A549 (cell line): Measurements from ENCODE around the gene TTLL1. TPM values are rescaled to one million over a fixed set of nuclear protein-coding genes. Genes with fewer than 3 reads are reported as not detected.

Source experiments
- ATAC-seq, 2 experiments: fragments of 200-7000 bp in 1 of 2; fragments of >200 bp in 1 of 2; cut with Nextera tagmentation in 1 of 2; cut with Tn5 transposase in 1 of 2; 3 replicates each; pipeline versions ENCODE4 v1.8.0 to v1.9.1; 2018 to 2020; ENCODE audit warnings: mild to moderate bottlenecking in 1 of 2, moderate library complexity in 1 of 2
- CTCF ChIA-PET: fragments of 300-600 bp; sonication (Branson Sonifier 250); formaldehyde crosslinking; extraction: SDS; loops from one replicate; lab custom pipeline; 2021; ENCODE audit warnings: antibody characterized with exemption, inconsistent platforms; lab: Yijun Ruan, JAX
- POLR2A ChIA-PET: fragments of 350-600 bp; formaldehyde crosslinking; extraction: SDS; loops from one replicate; lab custom pipeline; 2021; ENCODE audit warnings: antibody characterized with exemption, inconsistent platforms; lab: Yijun Ruan, JAX
- DNase-seq, 2 experiments: peaks; one replicate each; pipeline versions ENCODE4 v3.0.0 to v3.0.0-alpha.2; 2011 to 2016; ENCODE audit warnings: low read depth in 1 of 2, low spot score in 1 of 2
- FAIRE-seq: peaks from 2 replicates; lab custom pipeline; 2011; peaks lifted over from hg19 to GRCh38; lab: Jason Lieb, UNC
- H3K27ac ChIP-seq, 2 experiments: fragments of >200 bp; sonication (Bioruptor Twin); formaldehyde crosslinking; 3 replicates each; pipeline ENCODE4 v1.5.1; 2016 to 2017
- H3K4me1 ChIP-seq: fragments of >200 bp; sonication (Bioruptor Twin); formaldehyde crosslinking; 3 replicates; pipeline ENCODE4 v1.6.1; 2016
- H3K4me2 ChIP-seq: fragments of >200 bp; sonication (Bioruptor Twin); formaldehyde crosslinking; 3 replicates; pipeline ENCODE4 v1.6.1; 2016
- H3K4me3 ChIP-seq: fragments of >200 bp; sonication (Bioruptor Twin); formaldehyde crosslinking; 3 replicates; pipeline ENCODE4 v1.5.1; 2016
- H3K9me3 ChIP-seq: fragments of >200 bp; sonication (Bioruptor Twin); formaldehyde crosslinking; 3 replicates; pipeline ENCODE4 v1.6.1; 2016
- ATOH8 ChIP-seq: fragments of 250-450 bp; sonication (Bioruptor Pico); IDR thresholded peaks from 2 replicates; pipeline ENCODE4 v1.5.0; 2020; ENCODE audit warnings: low read depth, mild to moderate bottlenecking, moderate library complexity
- CBX2 ChIP-seq: fragments of 200-600 bp; sonication (generic); IDR thresholded peaks from 2 replicates; pipeline ENCODE4 v1.6.1; 2016; ENCODE audit warnings: low read depth, mild to moderate bottlenecking, borderline replicate concordance
- CBX8 ChIP-seq: fragments of 200-600 bp; sonication (generic); IDR thresholded peaks from 2 replicates; pipeline ENCODE4 v1.6.1; 2016
- CEBPB ChIP-seq, 2 experiments: fragments of >200 bp in 1 of 2; sonication (Bioruptor Twin) in 1 of 2; formaldehyde crosslinking in 1 of 2; IDR thresholded peaks; 2 replicates each; pipeline ENCODE4 v1.6.1; 2012 to 2016
- CHD2 ChIP-seq: fragments of 150-350 bp; IDR thresholded peaks from 2 replicates; pipeline ENCODE4 v1.6.1; 2014; ENCODE audit warnings: low read length; ENCODE audit not compliant: partially characterized antibody
- E2F6 ChIP-seq: IDR thresholded peaks from 2 replicates; pipeline ENCODE4 v1.6.1; 2012; ENCODE audit warnings: low read depth, borderline replicate concordance
- EHF ChIP-seq: fragments of 250-450 bp; sonication (Bioruptor Pico); IDR thresholded peaks from 2 replicates; pipeline ENCODE4 v1.5.0; 2020; ENCODE audit warnings: mild to moderate bottlenecking
- EHMT2 ChIP-seq: fragments of 200-600 bp; sonication (generic); IDR thresholded peaks from 2 replicates; pipeline ENCODE4 v1.6.1; 2016; ENCODE audit warnings: antibody characterized with exemption, low read depth, mild to moderate bottlenecking, moderate library complexity
- ESRRA ChIP-seq: fragments of 150-350 bp; IDR thresholded peaks from 2 replicates; pipeline ENCODE4 v1.6.1; 2014; ENCODE audit warnings: mild to moderate bottlenecking, low read length, borderline replicate concordance
- GATA3 ChIP-seq: IDR thresholded peaks from 2 replicates; pipeline ENCODE4 v1.6.1; 2012; ENCODE audit warnings: borderline replicate concordance
- HDAC2 ChIP-seq: fragments of 200-600 bp; sonication (generic); IDR thresholded peaks from 2 replicates; pipeline ENCODE4 v1.6.1; 2016
- HEYL ChIP-seq: fragments of 250-450 bp; sonication (Bioruptor Pico); IDR thresholded peaks from 2 replicates; pipeline ENCODE4 v1.8.0; 2021; ENCODE audit warnings: mild to moderate bottlenecking, moderate library complexity
- HOXA7 ChIP-seq: fragments of 250-450 bp; sonication (Bioruptor Pico); IDR thresholded peaks from 2 replicates; pipeline ENCODE4 v1.5.0; 2020; ENCODE audit warnings: mild to moderate bottlenecking, moderate library complexity
- JUNB ChIP-seq: fragments of >200 bp; sonication (Bioruptor Twin); formaldehyde crosslinking; IDR thresholded peaks from 2 replicates; pipeline ENCODE4 v1.6.1; 2016
- KDM1A ChIP-seq: fragments of 200-600 bp; sonication (generic); IDR thresholded peaks from 2 replicates; pipeline ENCODE4 v1.6.1; 2016; ENCODE audit warnings: low read depth, mild to moderate bottlenecking
- KDM5A ChIP-seq: fragments of 200-600 bp; sonication (generic); IDR thresholded peaks from 2 replicates; pipeline ENCODE4 v1.6.1; 2016; ENCODE audit warnings: antibody characterized with exemption, mild to moderate bottlenecking
- MAX ChIP-seq: IDR thresholded peaks from 2 replicates; pipeline ENCODE4 v1.6.1; 2012
- MAZ ChIP-seq: fragments of 150-350 bp; IDR thresholded peaks from 2 replicates; pipeline ENCODE4 v1.6.1; 2014; ENCODE audit warnings: antibody characterized with exemption, low read depth, low read length, borderline replicate concordance
- NPAS2 ChIP-seq: fragments of 250-450 bp; sonication (Bioruptor Pico); IDR thresholded peaks from 2 replicates; pipeline ENCODE4 v1.8.0; 2022; ENCODE audit warnings: mild to moderate bottlenecking, moderate library complexity, borderline replicate concordance
- NR3C1 ChIP-seq: fragments of >200 bp; sonication (Bioruptor Twin); formaldehyde crosslinking; IDR thresholded peaks from 3 replicates; pipeline ENCODE4 v1.6.1; 2017
- PBX3 ChIP-seq: IDR thresholded peaks from 2 replicates; pipeline ENCODE4 v1.6.1; 2012
- REST ChIP-seq: fragments of 200-600 bp; sonication (generic); IDR thresholded peaks from 2 replicates; pipeline ENCODE4 v1.6.1; 2016; ENCODE audit warnings: antibody characterized with exemption, mild to moderate bottlenecking, moderate library complexity
- SMC3 ChIP-seq: fragments of >200 bp; sonication (Bioruptor Twin); formaldehyde crosslinking; IDR thresholded peaks from 3 replicates; pipeline ENCODE4 v1.6.1; 2018; ENCODE audit warnings: inconsistent platforms
- SREBF2 ChIP-seq: fragments of 450-650 bp; IDR thresholded peaks from 2 replicates; pipeline ENCODE4 v1.6.1; 2014; ENCODE audit warnings: mild to moderate bottlenecking, moderate library complexity
- ZNF302 ChIP-seq: fragments of 250-450 bp; sonication (Bioruptor Pico); IDR thresholded peaks from 2 replicates; pipeline ENCODE4 v1.9.0; 2021; ENCODE audit warnings: inconsistent platforms, mild to moderate bottlenecking, moderate library complexity
- WGBS: methylation state at CpG from one replicate; pipeline ENCODE4 v1.1.6; 2017; ENCODE audit errors: missing lambda C conversion rate; 5-methylcytosine and 5-hydroxymethylcytosine counted together
- polyA plus RNA-seq, 4 experiments: library from polyadenylated mRNA; depleted of rRNA in 3 of 4; stranded (reverse); fragments of >200 nt; fragmentation: RNase III in 1 of 4; extraction: RNeasy Plus Mini Kit Qiagen cat#74134 plus additional on column Dnase treatment in 1 of 4; gene quantifications; 2 replicates in 3 of 4; 3 replicates in 1 of 4; pipeline ENCODE4 v1.2.3, GENCODE V29; 2011 to 2017

TTLL1 gene
- polyA plus RNA-seq, 2 of the 4 experiments (the other 2 are of a cell fraction) = 2.3 to 5.0 TPM

GRCh38 chr22:43098356-43098755 is 9.2 kb upstream of the TTLL1 start:
- ChIA-PET CTCF (interaction anchor here (0.5 to 1.4 kb wide), 5 partner anchors 26 to 108 kb away, joined by 3 to 4 read pairs (median 4); no protein-coding TSS in a partner anchor), POLR2A (no interaction called here)
- WGBS = 53% methylated on average over 4 of the region's 4 CpGs
- ATAC-seq (no peak), FAIRE-seq (no peak), DNase-seq (no peak)
- Histone ChIP-seq H3K27ac (no peak overlapping the region), H3K9me3 (no peaks in the 10 kb centered on the region), H3K4me3 (no peak overlapping the region), H3K4me2 (no peak overlapping the region), H3K4me1 (peaks cover 8% of the 10 kb centered on the region)
- TF ChIP-seq KDM1A = no peak
- no peak for TF ChIP-seq NR3C1
- no peak for TF ChIP-seq SREBF2
- no peak for TF ChIP-seq EHMT2
- no peak for TF ChIP-seq CEBPB (IDR thresholded peaks at IDR 0.05)
- no peak for TF ChIP-seq SMC3
- TF ChIP-seq HEYL (CRISPR knock-in tag) = no peak
- TF ChIP-seq GATA3 = no peak
- no peak for TF ChIP-seq CBX2
- TF ChIP-seq KDM5A = no peak
- no peak for TF ChIP-seq HDAC2
- no peak for TF ChIP-seq JUNB
- no peak for TF ChIP-seq MAX

GRCh38 chr22:43096420-43096819 is 7.2 kb upstream of the TTLL1 start:
- CTCF ChIA-PET = no interaction called here
- Histone ChIP-seq H3K9me3 (no peaks in the 10 kb centered on the region), H3K4me1 (peaks cover 8% of the 10 kb centered on the region), H3K4me2 (no peak overlapping the region), H3K4me3 (no peak overlapping the region), H3K27ac (no peak overlapping the region)
- TF ChIP-seq EHF = no peak
- TF ChIP-seq E2F6 = no peak
- TF ChIP-seq MAZ = no peak
- TF ChIP-seq NPAS2 (CRISPR knock-in tag) = no peak
- TF ChIP-seq JUNB = no peak
- TF ChIP-seq CBX8 = no peak
- TF ChIP-seq ESRRA = no peak
- TF ChIP-seq ATOH8 (CRISPR knock-in tag) = no peak
- TF ChIP-seq ZNF302 (CRISPR knock-in tag) = no peak
- no peak for TF ChIP-seq CHD2
- TF ChIP-seq REST = no peak
- TF ChIP-seq PBX3 = no peak
- no peak for TF ChIP-seq HOXA7 (CRISPR knock-in tag)
- POLR2A ChIA-PET = no interaction called here
- WGBS = 82% methylated on average over 8 of the region's 8 CpGs
- no peak for DNase-seq
- ATAC-seq = no peak
- FAIRE-seq = no peak
